GM12878 (cell line): ENCODE results near the gene GPER1. TPM values are rescaled to one million over a fixed set of nuclear protein-coding genes. Genes with fewer than 3 reads are reported as not detected.

Experiments
- BMI1 ChIP-seq: fragments of 450-650 bp; IDR thresholded peaks from 2 replicates; pipeline ENCODE4 v1.6.1; 2016; ENCODE audit warnings: mild to moderate bottlenecking, moderate library complexity, borderline replicate concordance
- CBFB ChIP-seq: IDR thresholded peaks from 2 replicates; pipeline ENCODE4 v1.6.1; 2016; ENCODE audit warnings: antibody characterized with exemption, low read depth
- HSF1 ChIP-seq: fragments of 150-350 bp; IDR thresholded peaks from 2 replicates; pipeline ENCODE4 v1.6.1; 2014; ENCODE audit warnings: mild to moderate bottlenecking, low read depth, low read length
- MAX ChIP-seq: IDR thresholded peaks from 2 replicates; pipeline ENCODE4 v1.6.1; 2012; ENCODE audit warnings: low read depth, low read length, improper control_type of control experiment
- MTA2 ChIP-seq: fragments of 450-650 bp; IDR thresholded peaks from 2 replicates; pipeline ENCODE4 v1.6.1; 2016; ENCODE audit warnings: low read depth, mild to moderate bottlenecking, moderate library complexity
- NFYB ChIP-seq: IDR thresholded peaks from 2 replicates; pipeline ENCODE4 v1.6.1; 2011; ENCODE audit warnings: low read depth, mild to moderate bottlenecking, low read length, improper control_type of control experiment, moderate library complexity; ENCODE audit not compliant: insufficient read depth
- PAX5 ChIP-seq: IDR thresholded peaks from 2 replicates; pipeline ENCODE4 v1.6.1; 2011; ENCODE audit warnings: low read depth, low read length, borderline replicate concordance
- SMAD1 ChIP-seq: fragments of 450-650 bp; IDR thresholded peaks from 2 replicates; pipeline ENCODE4 v1.6.1; 2018; ENCODE audit warnings: mild to moderate bottlenecking, low read depth; ENCODE audit not compliant: partially characterized antibody
- ZNF622 ChIP-seq: fragments of 450-650 bp; IDR thresholded peaks from 2 replicates; pipeline ENCODE4 v1.6.1; 2017; ENCODE audit warnings: mild to moderate bottlenecking, inconsistent platforms
- polyA plus RNA-seq, 11 experiments: library from polyadenylated mRNA; depleted of rRNA in 4 of 11; unstranded in 6 of 11; stranded (reverse) in 5 of 11; fragments of >200 nt; fragmentation: Nextera tagmentation in 4 of 11; fragmentation: Illumina TruSeq in 1 of 11; extraction: Ambion mirVana in 4 of 11; extraction: Trizol in 1 of 11; gene quantifications; 1 replicate in 1 of 11; 2 replicates in 10 of 11; pipeline versions ENCODE4 v1.2.1 to v1.2.3, GENCODE V29; 2011 to 2016; ENCODE audit warnings: inconsistent platforms in 2 of 11, missing spikeins in 2 of 11, low read depth in 1 of 11
- total RNA-seq, 4 experiments: library from RNA; depleted of rRNA in 3 of 4; stranded (reverse); fragments of >200 nt in 3 of 4; fragmentation: Illumina TruSeq in 1 of 4; extraction: Trizol in 1 of 4; gene quantifications; 2 replicates each; pipeline versions ENCODE4 v1.2.1 to v1.2.3, GENCODE V29; 2013 to 2021
- TF ChIP-seq, protein P1 (sequence below): IDR thresholded peaks from 2 replicates; pipeline ENCODE4 v1.6.1; 2012; ENCODE audit warnings: mild to moderate bottlenecking, low read depth, low read length
- TF ChIP-seq, protein P2 (sequence below): fragments of 450-650 bp; IDR thresholded peaks from 2 replicates; pipeline ENCODE4 v1.6.1; 2017; ENCODE audit warnings: low read depth, mild to moderate bottlenecking, moderate library complexity

Gene GPER1
- total and polyA plus RNA-seq, 10 of the 15 experiments (the other 5 are each of a cell fraction or from before 2014, with no cell fraction given) = 0.03 to 6.5 (median 2.6) TPM

GRCh38 chr7:1062296-1063294 lies 25.3 kb upstream of the GPER1 start (continued):
- peak; percentile 5 for TF ChIP-seq SMAD1
- peak; percentile 91 for TF ChIP-seq MAX
- TF ChIP-seq HSF1 = no peak
- no peak for TF ChIP-seq CBFB
- peak; percentile 47; the same call in 1 of the 2 replicates for TF ChIP-seq BMI1
- TF ChIP-seq, protein P1, sequence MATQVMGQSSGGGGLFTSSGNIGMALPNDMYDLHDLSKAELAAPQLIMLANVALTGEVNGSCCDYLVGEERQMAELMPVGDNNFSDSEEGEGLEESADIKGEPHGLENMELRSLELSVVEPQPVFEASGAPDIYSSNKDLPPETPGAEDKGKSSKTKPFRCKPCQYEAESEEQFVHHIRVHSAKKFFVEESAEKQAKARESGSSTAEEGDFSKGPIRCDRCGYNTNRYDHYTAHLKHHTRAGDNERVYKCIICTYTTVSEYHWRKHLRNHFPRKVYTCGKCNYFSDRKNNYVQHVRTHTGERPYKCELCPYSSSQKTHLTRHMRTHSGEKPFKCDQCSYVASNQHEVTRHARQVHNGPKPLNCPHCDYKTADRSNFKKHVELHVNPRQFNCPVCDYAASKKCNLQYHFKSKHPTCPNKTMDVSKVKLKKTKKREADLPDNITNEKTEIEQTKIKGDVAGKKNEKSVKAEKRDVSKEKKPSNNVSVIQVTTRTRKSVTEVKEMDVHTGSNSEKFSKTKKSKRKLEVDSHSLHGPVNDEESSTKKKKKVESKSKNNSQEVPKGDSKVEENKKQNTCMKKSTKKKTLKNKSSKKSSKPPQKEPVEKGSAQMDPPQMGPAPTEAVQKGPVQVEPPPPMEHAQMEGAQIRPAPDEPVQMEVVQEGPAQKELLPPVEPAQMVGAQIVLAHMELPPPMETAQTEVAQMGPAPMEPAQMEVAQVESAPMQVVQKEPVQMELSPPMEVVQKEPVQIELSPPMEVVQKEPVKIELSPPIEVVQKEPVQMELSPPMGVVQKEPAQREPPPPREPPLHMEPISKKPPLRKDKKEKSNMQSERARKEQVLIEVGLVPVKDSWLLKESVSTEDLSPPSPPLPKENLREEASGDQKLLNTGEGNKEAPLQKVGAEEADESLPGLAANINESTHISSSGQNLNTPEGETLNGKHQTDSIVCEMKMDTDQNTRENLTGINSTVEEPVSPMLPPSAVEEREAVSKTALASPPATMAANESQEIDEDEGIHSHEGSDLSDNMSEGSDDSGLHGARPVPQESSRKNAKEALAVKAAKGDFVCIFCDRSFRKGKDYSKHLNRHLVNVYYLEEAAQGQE = no peak
- TF ChIP-seq NFYB = 0 out of 2 replicates have a peak, but pooled peaks have one; percentile 60
- TF ChIP-seq PAX5 = peak; percentile 88
- TF ChIP-seq, protein P2, sequence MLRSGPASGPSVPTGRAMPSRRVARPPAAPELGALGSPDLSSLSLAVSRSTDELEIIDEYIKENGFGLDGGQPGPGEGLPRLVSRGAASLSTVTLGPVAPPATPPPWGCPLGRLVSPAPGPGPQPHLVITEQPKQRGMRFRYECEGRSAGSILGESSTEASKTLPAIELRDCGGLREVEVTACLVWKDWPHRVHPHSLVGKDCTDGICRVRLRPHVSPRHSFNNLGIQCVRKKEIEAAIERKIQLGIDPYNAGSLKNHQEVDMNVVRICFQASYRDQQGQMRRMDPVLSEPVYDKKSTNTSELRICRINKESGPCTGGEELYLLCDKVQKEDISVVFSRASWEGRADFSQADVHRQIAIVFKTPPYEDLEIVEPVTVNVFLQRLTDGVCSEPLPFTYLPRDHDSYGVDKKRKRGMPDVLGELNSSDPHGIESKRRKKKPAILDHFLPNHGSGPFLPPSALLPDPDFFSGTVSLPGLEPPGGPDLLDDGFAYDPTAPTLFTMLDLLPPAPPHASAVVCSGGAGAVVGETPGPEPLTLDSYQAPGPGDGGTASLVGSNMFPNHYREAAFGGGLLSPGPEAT = peak; percentile 90
- TF ChIP-seq MTA2 = peak; percentile 91
- no peak for TF ChIP-seq ZNF622
